IMR-90 (cell line): ENCODE results near the gene NT5C1A. TPM values are rescaled to one million over a fixed set of nuclear protein-coding genes. Genes with fewer than 3 reads are reported as not detected.

Experiments
- ATAC-seq: fragments of 200-7000 bp; cut with Tn5 transposase; 2 replicates; pipeline ENCODE4 v1.9.1; 2020; ENCODE audit warnings: low read depth, mild to moderate bottlenecking, moderate library complexity
- BruUV-seq: library from RNA; stranded (reverse); fragments of 400-500 nt; replicated peaks from 2 replicates; lab custom pipeline; 2021; lab: Mats Ljungman, UMichigan
- CTCF ChIA-PET: fragments of 300-600 bp; formaldehyde crosslinking; extraction: SDS; loops from one replicate; lab custom pipeline; 2021; ENCODE audit warnings: antibody characterized with exemption; lab: Yijun Ruan, JAX
- POLR2A ChIA-PET: fragments of 300-600 bp; sonication (Branson Sonifier 250); formaldehyde crosslinking; loops from one replicate; lab custom pipeline; 2022; ENCODE audit warnings: antibody characterized with exemption; ENCODE audit not compliant: unreplicated experiment; lab: Charles Lee
- DNase-seq: peaks from one replicate; pipeline ENCODE4 v3.0.0; 2013
- H2AFZ ChIP-seq: replicated peaks from 2 replicates; pipeline ENCODE3; 2013; ENCODE audit warnings: low read length, mild to moderate bottlenecking; ENCODE audit not compliant: poor library complexity
- H2AK5ac ChIP-seq: 2 replicates; pipeline ENCODE4 v1.6.1; 2013; ENCODE audit warnings: low read depth, low read length, inconsistent platforms
- H2AK9ac ChIP-seq: replicated peaks from 2 replicates; pipeline ENCODE3; 2013; ENCODE audit warnings: mild to moderate bottlenecking, low read depth, low read length, moderate library complexity; ENCODE audit not compliant: poor library complexity
- H2BK120ac ChIP-seq: 2 replicates; pipeline ENCODE4 v1.6.1; 2013; ENCODE audit warnings: low read depth, low read length, inconsistent platforms
- H2BK15ac ChIP-seq: 3 replicates; pipeline ENCODE4 v1.6.1; 2013; ENCODE audit warnings: low read depth, low read length, inconsistent platforms
- H2BK20ac ChIP-seq: 2 replicates; pipeline ENCODE4 v1.6.1; 2013; ENCODE audit warnings: low read depth, mild to moderate bottlenecking, inconsistent platforms, low read length, moderate library complexity
- H2BK5ac ChIP-seq: 2 replicates; pipeline ENCODE4 v1.6.1; 2013; ENCODE audit warnings: mild to moderate bottlenecking, low read depth, low read length, inconsistent platforms; ENCODE audit not compliant: poor library complexity, severe bottlenecking
- H3K14ac ChIP-seq: replicated peaks from 2 replicates; pipeline ENCODE4 v1.6.1; 2013; ENCODE audit warnings: low read depth, low read length, inconsistent platforms
- H3K18ac ChIP-seq: 2 replicates; pipeline ENCODE4 v1.6.1; 2013; ENCODE audit warnings: low read depth, low read length, control low read depth
- H3K23ac ChIP-seq: 2 replicates; pipeline ENCODE4 v1.6.1; 2013; ENCODE audit warnings: low read depth, low read length, inconsistent platforms
- H3K27ac ChIP-seq: 2 replicates; pipeline ENCODE4 v1.5.1; 2013; ENCODE audit warnings: mild to moderate bottlenecking, control low read depth, low read length; ENCODE audit not compliant: insufficient read depth
- H3K27me3 ChIP-seq: 2 replicates; pipeline ENCODE4 v1.6.1; 2013; ENCODE audit warnings: low read length; ENCODE audit not compliant: control insufficient read depth, insufficient read depth
- H3K36me3 ChIP-seq: 2 replicates; pipeline ENCODE4 v1.6.1; 2013; ENCODE audit warnings: low read length, mixed read lengths; ENCODE audit not compliant: control insufficient read depth, insufficient read depth
- H3K4ac ChIP-seq: 2 replicates; pipeline ENCODE4 v1.6.1; 2013; ENCODE audit warnings: low read depth, low read length, inconsistent platforms
- H3K4me1 ChIP-seq: 2 replicates; pipeline ENCODE4 v1.6.1; 2013; ENCODE audit warnings: low read length, mixed read lengths; ENCODE audit not compliant: control insufficient read depth, insufficient read depth
- H3K4me2 ChIP-seq: 2 replicates; pipeline ENCODE4 v1.6.1; 2013; ENCODE audit warnings: low read depth, mild to moderate bottlenecking, control low read depth, low read length, moderate library complexity
- H3K4me3 ChIP-seq: 2 replicates; pipeline ENCODE4 v1.5.1; 2013; ENCODE audit warnings: low read depth, mild to moderate bottlenecking, control low read depth, low read length, moderate library complexity; ENCODE audit not compliant: insufficient read depth
- H3K56ac ChIP-seq: 2 replicates; pipeline ENCODE4 v1.6.1; 2013; ENCODE audit warnings: low read length, inconsistent platforms; ENCODE audit not compliant: insufficient read depth; ENCODE audit errors: extremely low read depth
- H3K79me1 ChIP-seq, 2 experiments: 2 replicates each; pipeline ENCODE4 v1.6.1; 2013; ENCODE audit warnings: low read length in 2 of 2, inconsistent platforms in 1 of 2, low read depth in 1 of 2
- H3K9ac ChIP-seq: 2 replicates; pipeline ENCODE4 v1.6.1; 2013; ENCODE audit warnings: low read depth, low read length, control low read depth
- H3K9me1 ChIP-seq: 2 replicates; pipeline ENCODE4 v1.6.1; 2013; ENCODE audit warnings: low read length, inconsistent platforms; ENCODE audit not compliant: insufficient read depth
- H3K9me3 ChIP-seq: 2 replicates; pipeline ENCODE4 v1.6.1; 2013; ENCODE audit warnings: low read length; ENCODE audit not compliant: control insufficient read depth, insufficient read depth
- H4K20me1 ChIP-seq: 2 replicates; pipeline ENCODE4 v1.6.1; 2013; ENCODE audit warnings: low read length, inconsistent platforms; ENCODE audit not compliant: insufficient read depth
- H4K5ac ChIP-seq: 2 replicates; pipeline ENCODE4 v1.6.1; 2013; ENCODE audit warnings: mild to moderate bottlenecking, low read depth, low read length, control low read depth
- H4K8ac ChIP-seq, 2 experiments: 2 replicates each; pipeline ENCODE4 v1.6.1; 2013; ENCODE audit warnings: low read depth in 2 of 2, low read length in 2 of 2, control low read depth in 1 of 2, inconsistent platforms in 1 of 2
- H4K91ac ChIP-seq: 2 replicates; pipeline ENCODE4 v1.6.1; 2013; ENCODE audit warnings: low read depth, low read length, inconsistent platforms; ENCODE audit not compliant: insufficient read depth
- BHLHE40 ChIP-seq: fragments of 150-350 bp; IDR thresholded peaks from 2 replicates; pipeline ENCODE4 v1.6.1; 2016; ENCODE audit warnings: mild to moderate bottlenecking, low read depth, low read length
- CHD1 ChIP-seq: IDR thresholded peaks from 2 replicates; pipeline ENCODE4 v1.6.1; 2012; ENCODE audit warnings: low read depth, low read length, improper control_type of control experiment
- MAFK ChIP-seq: IDR thresholded peaks from 2 replicates; pipeline ENCODE4 v1.6.1; 2012; ENCODE audit warnings: low read depth, low read length, improper control_type of control experiment
- SMC3 ChIP-seq: fragments of 150-350 bp; IDR thresholded peaks from 2 replicates; pipeline ENCODE4 v1.6.1; 2016; ENCODE audit warnings: low read depth, mild to moderate bottlenecking, antibody characterized with exemption, low read length, moderate library complexity
- WGBS, 2 experiments: methylation state at CpG; one replicate each; pipeline versions ENCODE4 v1.1.5 to v1.1.7; 2013; ENCODE audit warnings: missing lambda C conversion rate in 2 of 2; ENCODE audit not compliant: insufficient read length in 1 of 2; ENCODE audit errors: extremely low coverage in 2 of 2; 5-methylcytosine and 5-hydroxymethylcytosine counted together
- dilution Hi-C: fragments of 300-500 bp; cut with HindIII; formaldehyde crosslinking; loops from one replicate; pipeline ENCODE4 v1.14.3; 2018; ENCODE audit warnings: low sequenced_read_pairs; ENCODE audit not compliant: unreplicated experiment
- in situ Hi-C: fragments of 300-500 bp; cut with MboI; formaldehyde crosslinking; loops from 3 replicates; pipeline ENCODE4 v1.14.3; 2019; ENCODE audit warnings: low sequenced_read_pairs, inconsistent platforms, mixed read lengths
- intact Hi-C: fragments of 100-400 bp; cut with micrococcal nuclease; formaldehyde crosslinking; loops from 2 replicates; pipeline ENCODE4 v1.10.0; 2022
- polyA plus RNA-seq, 3 experiments: library from polyadenylated mRNA; depleted of rRNA; stranded (reverse); fragments of >200 nt; gene quantifications; 2 replicates each; pipeline ENCODE4 v1.2.3, GENCODE V29; 2012; ENCODE audit warnings: low replicate concordance in 1 of 3
- total RNA-seq: library from RNA; depleted of rRNA; stranded (reverse); fragments of >200 nt; gene quantifications from 2 replicates; pipeline ENCODE4 v1.2.3, GENCODE V29; 2012
- TF ChIP-seq, protein P1 (sequence below): fragments of 150-350 bp; IDR thresholded peaks from 2 replicates; pipeline ENCODE4 v1.6.1; 2017; ENCODE audit warnings: mild to moderate bottlenecking, antibody characterized with exemption, low read length, low read depth
- TF ChIP-seq, protein P2 (sequence below): conservative IDR thresholded peaks from 2 replicates; pipeline ENCODE4 v1.5.1; 2012; ENCODE audit warnings: mild to moderate bottlenecking, low read depth, low read length, improper control_type of control experiment

Gene NT5C1A
- total and polyA plus RNA-seq, 2 of the 4 experiments (the other 2 are of a cell fraction), result not detected

DNA sequence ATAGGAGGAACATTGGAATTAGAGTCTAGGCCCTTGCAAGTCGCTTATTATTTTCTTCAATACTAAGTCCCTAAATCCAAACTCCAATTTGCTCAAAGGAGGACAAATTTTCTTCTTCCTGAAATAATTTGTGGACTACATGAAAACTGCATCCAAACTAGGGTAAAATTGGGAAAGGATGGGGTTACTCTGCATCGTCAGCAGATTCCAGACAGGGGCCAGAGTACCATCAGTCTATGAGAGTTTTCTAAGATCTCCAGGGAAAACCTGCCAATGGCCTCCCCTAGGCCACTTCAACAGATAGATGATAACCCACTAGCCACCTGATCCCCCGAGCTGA lies 33.0 kb downstream of the NT5C1A start:
- no peak overlapping the region for H2BK120ac ChIP-seq
- intact Hi-C loops, result no loop called here

More for the DNA sequence above, 33.0 kb downstream of the NT5C1A start:
- Histone ChIP-seq H2AK9ac (no peak overlapping the region), H3K23ac (no peak overlapping the region), H3K9ac (no peak overlapping the region), H3K4me2 (no peak overlapping the region), H3K56ac (no peak overlapping the region), H3K14ac (no peak overlapping the region), H2BK5ac (no peak overlapping the region), H2AK5ac (no peak overlapping the region), H3K36me3 (no peaks in the 10 kb centered on the region), H3K4ac (no peak overlapping the region), H2BK20ac (no peak overlapping the region), H3K27me3 (peaks cover 37% of the 10 kb centered on the region), H3K27ac (no peak overlapping the region), H3K79me1 (no peaks in the 10 kb centered on the region), H4K20me1 (no peaks in the 10 kb centered on the region), H4K91ac (no peak overlapping the region), H3K4me1 (0 out of 2 replicates have a peak, but pooled peaks cover 2% of the 10 kb centered on the region), H3K4me3 (no peak overlapping the region), H3K18ac (no peak overlapping the region), H2AFZ (peak overlapping the region; percentile 52), H2BK15ac (no peak overlapping the region), H4K5ac (no peak overlapping the region), H3K9me3 (no peaks in the 10 kb centered on the region; the same call in 1 of the 2 replicates), H3K9me1 (0 out of 2 replicates have a peak, but pooled peaks cover 3% of the 10 kb centered on the region), H4K8ac (no peak overlapping the region)
- no CpG with 5 or more reads among the region's 3 CpGs for WGBS, 2 experiments
- ATAC-seq (no peak), DNase-seq (no peak)
- CTCF ChIA-PET, result no interaction called here
- TF ChIP-seq, protein P1, sequence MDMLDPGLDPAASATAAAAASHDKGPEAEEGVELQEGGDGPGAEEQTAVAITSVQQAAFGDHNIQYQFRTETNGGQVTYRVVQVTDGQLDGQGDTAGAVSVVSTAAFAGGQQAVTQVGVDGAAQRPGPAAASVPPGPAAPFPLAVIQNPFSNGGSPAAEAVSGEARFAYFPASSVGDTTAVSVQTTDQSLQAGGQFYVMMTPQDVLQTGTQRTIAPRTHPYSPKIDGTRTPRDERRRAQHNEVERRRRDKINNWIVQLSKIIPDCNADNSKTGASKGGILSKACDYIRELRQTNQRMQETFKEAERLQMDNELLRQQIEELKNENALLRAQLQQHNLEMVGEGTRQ, result no peak
- no peak for TF ChIP-seq SMC3
- TF ChIP-seq, protein P2, sequence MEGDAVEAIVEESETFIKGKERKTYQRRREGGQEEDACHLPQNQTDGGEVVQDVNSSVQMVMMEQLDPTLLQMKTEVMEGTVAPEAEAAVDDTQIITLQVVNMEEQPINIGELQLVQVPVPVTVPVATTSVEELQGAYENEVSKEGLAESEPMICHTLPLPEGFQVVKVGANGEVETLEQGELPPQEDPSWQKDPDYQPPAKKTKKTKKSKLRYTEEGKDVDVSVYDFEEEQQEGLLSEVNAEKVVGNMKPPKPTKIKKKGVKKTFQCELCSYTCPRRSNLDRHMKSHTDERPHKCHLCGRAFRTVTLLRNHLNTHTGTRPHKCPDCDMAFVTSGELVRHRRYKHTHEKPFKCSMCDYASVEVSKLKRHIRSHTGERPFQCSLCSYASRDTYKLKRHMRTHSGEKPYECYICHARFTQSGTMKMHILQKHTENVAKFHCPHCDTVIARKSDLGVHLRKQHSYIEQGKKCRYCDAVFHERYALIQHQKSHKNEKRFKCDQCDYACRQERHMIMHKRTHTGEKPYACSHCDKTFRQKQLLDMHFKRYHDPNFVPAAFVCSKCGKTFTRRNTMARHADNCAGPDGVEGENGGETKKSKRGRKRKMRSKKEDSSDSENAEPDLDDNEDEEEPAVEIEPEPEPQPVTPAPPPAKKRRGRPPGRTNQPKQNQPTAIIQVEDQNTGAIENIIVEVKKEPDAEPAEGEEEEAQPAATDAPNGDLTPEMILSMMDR, result no peak
- TF ChIP-seq BHLHE40, result no peak
- no peak for TF ChIP-seq CHD1
- peak; percentile 71 for TF ChIP-seq MAFK
- POLR2A ChIA-PET, result no interaction called here
- dilution Hi-C loops, result no loop called here
- in situ Hi-C loops, result no loop called here
- no TSS peak for BruUV-seq
